CD4-positive, alpha-beta T cell treated with Interferon gamma for 1 hour (primary cell): ENCODE results near the gene CIPC.
A peak's percentile ranks its signal among the peaks of the same experiment; 100 is the strongest.

Experiments
- DNase-seq: peaks from one replicate; pipeline ENCODE4 v3.0.0-alpha.2; 2020

Gene CIPC, protein sequence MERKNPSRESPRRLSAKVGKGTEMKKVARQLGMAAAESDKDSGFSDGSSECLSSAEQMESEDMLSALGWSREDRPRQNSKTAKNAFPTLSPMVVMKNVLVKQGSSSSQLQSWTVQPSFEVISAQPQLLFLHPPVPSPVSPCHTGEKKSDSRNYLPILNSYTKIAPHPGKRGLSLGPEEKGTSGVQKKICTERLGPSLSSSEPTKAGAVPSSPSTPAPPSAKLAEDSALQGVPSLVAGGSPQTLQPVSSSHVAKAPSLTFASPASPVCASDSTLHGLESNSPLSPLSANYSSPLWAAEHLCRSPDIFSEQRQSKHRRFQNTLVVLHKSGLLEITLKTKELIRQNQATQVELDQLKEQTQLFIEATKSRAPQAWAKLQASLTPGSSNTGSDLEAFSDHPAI

DNA sequence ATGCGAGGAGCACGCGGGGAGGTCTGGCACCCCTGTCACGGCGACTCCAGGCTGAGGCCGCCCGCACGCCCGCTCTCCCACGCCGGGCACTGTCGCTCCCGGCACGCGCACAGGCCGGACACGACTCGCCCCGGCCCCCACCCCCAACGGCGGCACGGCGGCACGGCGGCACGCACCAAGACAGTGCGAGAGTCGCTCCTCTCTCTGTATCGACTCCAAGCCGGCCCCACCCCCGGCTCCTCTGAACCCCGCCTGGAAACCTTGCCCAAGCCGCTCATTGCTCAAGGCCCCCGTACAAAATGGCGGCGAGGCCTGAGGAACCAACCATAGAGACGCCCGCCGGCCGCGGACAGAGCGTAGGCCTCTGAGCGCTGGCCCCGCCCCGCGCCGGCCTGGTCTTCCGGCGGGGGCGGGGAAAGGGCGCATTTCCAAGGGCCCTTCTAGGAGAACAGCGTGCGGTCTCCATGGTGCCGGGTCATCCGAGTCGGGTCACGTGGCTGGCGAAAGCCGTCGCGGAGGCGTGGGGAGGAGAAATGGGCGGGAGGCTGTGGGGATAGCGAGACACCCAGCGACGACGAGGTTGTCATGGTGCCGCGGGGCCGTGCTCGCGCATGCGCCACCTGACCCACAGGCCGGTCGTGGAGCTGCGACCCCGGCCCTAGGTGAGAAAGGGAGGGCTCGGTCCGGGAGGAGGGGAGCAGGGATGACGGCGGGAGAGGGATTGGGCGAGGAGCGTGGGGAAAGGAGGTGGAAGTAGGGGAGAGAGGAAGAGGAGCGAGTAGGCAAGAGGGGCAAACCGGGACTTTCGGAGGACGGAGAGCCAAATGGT is at the start of gene CIPC:
TSS of gene CIPC (plus strand) at position 559 of the 829 bp plus-strand sequence. CDS start 7,451 bp downstream, outside the sequence.
- peak; percentile 99 for DNase-seq

- no peak for DNase-seq
Observed at GRCh38 chr14:77051116-77051515, 46.9 kb upstream of the CIPC start.

DNA sequence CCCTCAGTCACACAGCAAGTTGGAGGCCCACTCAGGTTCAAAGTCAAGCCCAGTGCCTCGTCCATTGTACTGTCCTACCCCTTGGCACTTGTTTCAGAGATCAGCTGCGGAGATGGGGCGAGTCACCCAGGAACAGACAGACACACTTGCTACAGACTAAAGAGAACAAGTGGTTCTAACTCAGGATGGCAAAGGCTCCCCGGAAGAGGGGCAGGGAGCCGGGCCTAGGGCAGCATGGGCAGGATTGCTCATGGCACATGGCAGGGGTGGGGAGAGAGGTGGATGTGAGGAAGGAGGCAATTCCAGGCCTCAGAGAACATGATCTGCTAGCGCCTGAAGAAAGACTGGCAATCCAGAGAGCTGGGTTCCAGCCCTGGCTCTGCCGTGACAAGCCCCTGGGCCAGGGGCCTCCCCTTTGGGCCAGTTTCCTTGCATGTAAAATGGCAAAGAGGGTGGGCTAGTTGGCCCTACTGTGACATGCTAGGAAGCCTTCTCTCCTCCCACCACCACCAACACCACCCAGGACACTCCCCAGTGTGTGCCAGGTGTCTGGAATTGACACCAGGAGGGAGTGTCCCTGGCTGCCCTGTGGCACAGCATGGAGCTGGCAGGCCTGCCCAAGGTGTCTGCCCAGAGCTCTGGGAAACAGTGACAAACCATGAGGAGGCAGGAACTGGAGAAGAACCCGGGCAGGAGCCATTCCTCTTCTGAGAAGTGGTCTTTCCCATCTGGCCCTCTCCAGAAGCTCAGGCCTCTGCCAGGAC is 45.6 kb upstream of the CIPC start:
- no peak for DNase-seq

DNA sequence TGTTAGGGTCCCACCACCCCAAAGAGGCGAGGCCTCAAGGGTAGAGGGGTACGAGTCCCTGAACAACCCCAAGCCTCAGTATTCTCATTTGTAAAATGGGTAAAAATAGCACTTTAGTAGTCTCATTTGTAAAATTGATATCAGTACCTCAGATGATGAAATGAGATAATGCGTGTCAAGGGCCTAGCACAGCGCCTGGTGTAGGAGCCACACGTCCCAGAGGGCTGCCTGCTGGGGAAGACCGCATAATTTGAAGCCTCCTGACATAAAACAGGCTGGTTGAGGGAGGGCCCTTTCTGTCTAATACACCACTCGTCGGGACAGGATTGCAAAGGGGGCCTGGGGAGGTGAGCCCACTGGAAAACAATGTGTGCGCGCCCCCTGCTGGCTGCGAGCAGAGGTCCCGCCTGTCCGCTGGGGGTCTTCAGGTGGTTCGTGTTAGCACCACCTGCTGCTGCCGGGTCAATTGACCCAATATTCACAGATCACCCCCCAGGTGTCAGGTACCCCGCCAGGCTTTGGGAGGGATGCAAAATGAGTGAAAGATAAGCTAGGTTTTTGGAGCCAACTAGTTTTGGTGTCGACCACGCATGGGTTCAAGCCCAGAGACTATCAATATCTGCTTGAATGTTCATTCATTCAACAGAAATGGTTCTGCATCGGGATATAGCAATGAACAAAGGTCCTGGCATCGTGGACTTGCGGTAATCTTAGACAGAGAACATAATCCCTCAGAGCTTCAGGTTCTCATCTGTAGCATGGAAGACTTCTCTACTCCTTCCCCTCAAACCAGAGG is 44.8 kb upstream of the CIPC start:
- DNase-seq = peak; percentile 81

DNA sequence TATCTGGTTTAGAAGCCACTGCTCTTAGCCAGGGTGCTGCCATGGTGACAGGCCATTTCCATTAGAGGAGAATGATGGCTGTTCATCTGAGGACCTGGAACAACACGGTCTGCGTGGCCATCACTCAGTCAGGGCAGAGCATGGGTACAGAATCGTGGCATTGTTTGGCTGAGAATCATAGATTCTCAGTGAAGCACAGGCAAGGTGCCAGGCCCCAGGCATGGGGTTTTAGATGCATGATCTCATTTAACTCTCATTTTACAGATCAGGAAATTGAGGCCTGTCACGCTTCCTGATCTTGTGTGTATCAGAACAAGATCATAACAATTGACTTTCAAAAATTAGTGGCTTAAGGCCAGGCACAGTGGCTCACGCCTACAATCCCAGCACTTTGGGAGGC is 42.8 kb upstream of the CIPC start:
- no peak for DNase-seq

- DNase-seq = no peak
Observed at GRCh38 chr14:77055981-77056380, 42.1 kb upstream of the CIPC start.

GRCh38 chr14:77058117-77058516 is 39.9 kb upstream of the CIPC start:
- no peak for DNase-seq

DNA sequence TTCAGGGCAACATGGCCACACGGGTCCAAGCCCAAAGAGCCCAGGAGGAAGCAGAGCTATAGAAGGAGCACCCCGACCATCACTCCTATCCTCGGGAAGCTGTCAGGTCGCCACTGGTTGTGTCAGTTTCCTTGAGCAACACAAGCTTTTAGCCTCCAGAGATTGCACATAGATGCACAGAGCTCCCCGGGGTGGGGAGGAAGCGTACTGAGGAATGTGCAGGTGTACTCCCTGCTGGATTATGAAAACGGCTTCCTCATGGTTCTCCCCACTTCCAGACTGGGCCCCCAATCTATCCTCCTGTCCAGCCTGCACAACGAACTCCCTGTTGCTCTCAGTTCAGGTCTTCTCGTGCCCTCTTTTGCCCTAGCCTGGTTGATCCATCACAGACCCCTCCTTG is 39.3 kb upstream of the CIPC start:
- DNase-seq = no peak

- no peak for DNase-seq
Observed at GRCh38 chr14:77059276-77059915, 38.7 kb upstream of the CIPC start.

DNA sequence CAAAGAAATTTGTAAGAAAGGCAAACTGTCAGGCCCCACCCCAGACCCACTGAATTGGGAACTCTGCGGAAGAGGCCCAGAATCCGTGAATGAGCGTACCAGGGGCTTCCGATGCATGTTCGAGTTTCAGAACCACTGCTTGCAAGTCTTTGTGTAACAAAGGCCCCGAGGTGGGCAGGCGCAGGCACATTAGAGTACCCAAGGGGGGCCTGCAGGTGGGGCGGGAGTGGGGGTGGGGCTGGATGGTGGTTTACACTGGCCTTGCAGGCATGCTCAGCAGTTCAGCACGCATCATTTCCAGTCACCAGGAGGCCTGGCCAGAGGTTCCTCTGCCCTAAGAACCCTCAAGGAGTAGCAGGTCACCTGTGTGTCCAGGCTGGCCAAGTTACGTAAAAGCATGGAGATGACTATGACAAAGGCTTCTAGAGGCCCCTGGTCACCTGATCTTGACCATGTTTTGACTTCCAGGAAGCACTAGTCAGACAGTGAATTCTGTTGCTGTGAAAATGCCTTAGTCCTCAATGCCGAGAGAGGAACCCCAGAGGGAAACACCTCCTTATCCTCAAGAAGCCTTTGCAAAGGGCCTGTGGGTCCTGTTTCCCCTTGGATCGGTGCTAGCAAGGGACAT is 36.3 kb upstream of the CIPC start:
- DNase-seq = no peak

DNA sequence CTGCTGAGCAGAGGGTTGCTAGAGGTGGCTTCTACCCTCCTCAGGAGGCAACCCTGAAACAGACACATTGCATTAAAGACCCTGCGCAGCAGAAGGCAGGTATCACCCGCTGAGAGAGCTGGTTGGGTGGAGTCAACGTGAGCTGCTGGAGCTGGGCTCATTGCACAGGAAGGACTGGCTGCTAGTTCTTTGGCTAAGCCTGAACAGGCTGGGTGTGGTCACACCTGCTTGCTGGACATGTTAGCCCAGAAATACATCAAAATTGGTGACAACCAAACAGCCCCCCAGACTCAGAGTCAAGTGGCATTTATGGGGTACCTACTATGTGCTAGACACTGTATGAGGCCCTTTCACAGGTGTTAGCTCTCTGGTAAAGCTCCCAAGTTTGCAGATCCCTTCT is 35.8 kb upstream of the CIPC start:
- no peak for DNase-seq

- no peak for DNase-seq
Observed at GRCh38 chr14:77063571-77064171, 34.4 kb upstream of the CIPC start.

GRCh38 chr14:77064521-77065178 is 33.4 kb upstream of the CIPC start:
- DNase-seq = no peak

GRCh38 chr14:77065851-77066577 is 32.0 kb upstream of the CIPC start:
- no peak for DNase-seq

GRCh38 chr14:77066578-77067172 is 31.4 kb upstream of the CIPC start:
- DNase-seq = no peak

GRCh38 chr14:77067632-77068516 is 30.2 kb upstream of the CIPC start:
- DNase-seq = peak; percentile 40

- DNase-seq = no peak
Observed at GRCh38 chr14:77068517-77069200, 29.4 kb upstream of the CIPC start.

GRCh38 chr14:77069551-77069950 is 28.5 kb upstream of the CIPC start:
- DNase-seq = no peak
